GM19023 (cell line): Measurements from ENCODE around the gene CETN3.
A peak's percentile ranks its signal among the peaks of the same experiment; 100 is the strongest.

Experiments
- ATAC-seq: cut with Tn5 transposase; IDR thresholded peaks from one replicate; pipeline ENCODE4 v1.9.1; 2021; ENCODE audit warnings: mild to moderate bottlenecking, moderate library complexity; ENCODE audit not compliant: unreplicated experiment

Gene CETN3

DNA sequence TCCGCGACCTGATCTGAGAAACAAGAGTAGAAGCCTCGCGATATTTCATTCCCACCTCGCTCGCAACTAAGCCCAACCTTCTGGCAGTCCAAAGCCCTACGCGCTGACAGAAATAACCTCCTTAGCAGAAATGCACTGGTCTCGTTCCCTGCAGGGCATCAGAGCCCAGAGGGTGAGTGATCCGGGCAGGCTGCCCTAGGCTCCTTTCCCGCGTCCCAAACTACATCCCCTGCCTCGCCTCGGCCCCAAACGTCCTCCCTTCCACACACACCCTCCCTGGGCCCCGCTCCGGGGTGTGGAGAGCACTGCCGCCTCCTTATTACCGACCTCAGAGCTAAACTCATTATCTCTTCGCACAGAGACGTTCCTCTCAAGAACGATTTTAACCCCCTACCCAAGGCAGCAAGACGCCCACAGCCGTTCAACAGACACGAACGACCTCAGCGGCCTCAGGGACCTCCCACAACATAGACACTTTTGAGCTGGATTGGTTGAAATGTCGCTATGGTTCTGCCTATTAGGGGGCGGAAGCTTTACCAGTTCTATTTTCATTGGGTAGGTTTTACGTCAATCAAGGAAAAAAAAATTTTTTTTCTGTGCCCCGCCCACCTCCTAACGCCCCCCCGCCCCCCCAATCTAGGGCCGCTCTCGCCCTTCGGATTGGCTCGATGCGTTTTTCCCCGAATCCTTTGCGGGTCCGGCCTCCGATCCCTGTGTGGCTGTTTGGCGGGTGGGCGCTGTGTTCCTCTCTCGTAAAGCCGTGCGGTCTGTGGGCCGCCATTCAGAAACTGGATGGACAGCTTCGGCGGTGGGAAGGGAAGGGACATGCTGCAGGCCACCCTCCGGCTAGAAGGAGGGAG is at the start of gene CETN3:
TSS of gene CETN3 (minus strand) at position 439 of the 860 bp plus-strand sequence. CDS start at position 344, 95 bp downstream.
- peak; percentile 95 for ATAC-seq

DNA sequence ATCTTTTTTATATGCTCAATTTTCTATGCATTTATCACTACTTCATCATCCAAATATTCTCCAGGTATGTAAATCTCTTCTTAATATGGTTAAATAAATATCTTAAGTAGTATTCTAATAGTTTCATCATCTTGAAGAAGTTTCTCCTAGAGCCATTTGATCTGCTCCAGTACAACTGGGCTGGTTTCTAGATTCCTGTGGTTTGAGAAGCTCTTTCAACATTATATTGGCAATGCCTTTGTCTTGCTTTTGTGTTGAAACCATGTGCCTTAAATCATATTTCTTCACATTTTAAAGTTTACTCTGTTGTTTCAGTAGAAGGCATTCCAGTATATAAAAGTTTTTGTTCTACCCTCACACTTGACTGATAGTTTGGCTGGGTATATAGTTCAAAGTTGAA is 37.4 kb upstream of the CETN3 start:
- ATAC-seq: no peak

DNA sequence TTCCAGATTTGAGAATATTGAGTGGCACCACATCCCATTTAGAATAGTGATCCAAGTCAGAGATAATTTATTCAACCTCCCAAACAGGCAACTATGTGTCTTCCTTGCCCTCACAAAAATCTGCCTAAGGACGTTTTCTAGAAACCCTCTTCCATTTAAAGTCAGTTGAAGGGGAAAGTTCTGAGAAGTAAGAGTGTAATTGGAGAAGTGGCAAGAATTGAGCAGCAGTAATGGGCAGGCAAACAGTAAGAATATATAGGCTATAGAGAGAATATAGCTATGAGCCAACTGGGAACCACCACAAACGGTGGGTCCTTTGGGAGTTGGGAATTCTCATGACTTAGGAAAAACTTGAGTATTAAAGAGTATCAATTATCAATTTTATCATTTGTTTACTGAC is 31.1 kb upstream of the CETN3 start:
- ATAC-seq: no peak

DNA sequence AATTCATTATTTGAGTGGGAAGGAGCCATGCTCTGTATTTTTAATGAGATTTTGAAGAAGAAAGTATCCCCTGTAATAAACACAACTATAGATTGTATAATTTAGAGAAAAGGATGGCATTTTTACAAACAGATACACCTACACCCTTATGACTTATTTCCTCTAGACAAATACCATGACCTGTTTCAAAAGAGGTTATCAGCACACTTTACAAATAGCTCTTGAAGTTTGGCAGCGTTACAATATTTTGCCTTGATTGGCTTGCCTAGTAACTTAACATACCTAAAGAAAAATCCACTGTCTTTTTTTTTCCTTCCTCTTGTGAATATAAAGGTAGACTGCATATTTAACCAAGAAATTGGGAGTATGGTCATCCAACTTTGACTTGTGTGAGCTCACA is 28.5 kb upstream of the CETN3 start:
- ATAC-seq: no peak

DNA sequence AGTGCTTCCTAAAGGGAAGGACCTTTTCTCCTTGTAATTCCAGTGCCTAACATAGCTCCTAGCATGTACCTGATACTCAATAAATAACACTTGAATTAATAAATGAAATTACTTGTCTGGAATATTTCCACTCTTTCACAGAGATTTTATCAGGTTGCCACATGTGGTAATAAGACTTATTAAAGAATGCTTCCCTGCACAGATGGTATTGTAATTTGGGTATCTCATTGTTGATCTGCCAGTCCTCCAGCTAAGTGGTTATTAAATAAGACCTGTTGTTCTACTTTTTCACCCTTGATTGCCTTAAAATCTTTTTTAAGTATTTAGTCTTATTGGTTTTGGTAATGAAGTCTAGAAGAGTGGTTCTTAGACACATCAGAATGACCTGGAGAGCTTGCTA is 28.1 kb upstream of the CETN3 start:
- ATAC-seq: no peak

DNA sequence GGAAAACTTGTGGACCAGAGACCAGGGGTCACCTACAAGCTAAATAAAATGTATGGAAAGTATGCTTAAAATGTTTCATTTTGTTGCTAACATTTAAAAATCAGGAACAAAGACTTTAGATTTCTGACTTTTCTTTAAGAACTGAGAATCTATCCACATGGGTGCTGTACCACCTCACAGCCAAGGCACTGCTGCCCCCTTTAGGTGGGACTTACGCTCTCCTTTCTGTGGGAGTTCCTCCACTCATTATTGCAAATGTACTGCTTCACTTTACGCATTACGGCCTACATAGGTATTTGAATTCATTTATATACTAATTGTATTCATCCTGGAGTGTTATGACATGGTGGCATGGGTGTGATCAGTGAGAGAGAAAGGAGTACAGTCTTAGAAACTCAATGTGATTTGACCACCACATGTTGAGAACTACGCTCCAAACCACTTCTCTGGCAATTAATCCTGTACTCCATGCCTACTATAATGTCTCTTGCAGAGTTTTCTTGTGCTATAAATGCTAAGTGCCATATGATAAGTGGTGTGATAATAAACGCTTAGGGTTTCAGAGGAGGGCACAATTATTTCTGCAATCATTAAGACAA is 24.7 kb upstream of the CETN3 start:
- ATAC-seq: peak; percentile 52

DNA sequence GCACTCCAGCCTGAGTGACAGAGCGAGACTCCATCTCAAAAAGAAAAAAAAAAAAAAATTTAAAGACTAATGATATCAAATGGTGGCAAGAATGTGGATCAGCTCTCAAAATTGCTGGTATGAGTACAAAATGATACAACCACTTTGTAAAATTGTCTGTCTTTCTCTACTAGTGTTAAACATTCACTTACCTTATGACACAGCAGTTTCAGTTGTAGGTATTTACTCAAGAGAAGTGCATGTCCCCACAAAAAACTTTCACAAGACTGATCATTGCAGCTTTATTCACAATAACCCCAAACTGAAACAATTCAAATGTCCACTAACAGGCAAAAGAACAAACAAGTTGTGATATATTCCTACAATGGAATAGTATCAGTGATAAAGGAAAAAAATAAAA is 14.7 kb upstream of the CETN3 start:
- no peak for ATAC-seq

DNA sequence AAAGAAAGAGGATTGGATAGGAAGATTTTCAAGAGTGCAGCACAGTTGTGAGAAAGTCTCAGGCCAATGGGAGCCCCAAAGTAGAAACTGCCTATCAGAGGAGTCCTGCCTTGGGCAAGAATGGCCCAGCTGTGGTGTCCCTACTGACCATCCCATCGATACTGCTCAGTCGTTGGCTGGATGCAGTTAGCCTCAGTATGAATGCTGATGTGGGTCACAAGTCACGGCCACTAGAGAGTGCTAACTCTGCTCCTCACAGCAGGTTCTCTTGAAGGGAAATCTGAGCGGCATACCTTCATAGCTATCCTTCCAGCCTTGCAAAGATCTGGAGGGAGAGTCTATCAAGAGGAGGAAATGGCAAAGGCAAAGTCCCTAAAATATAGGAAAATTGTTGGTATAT is 11.6 kb upstream of the CETN3 start:
- no peak for ATAC-seq

DNA sequence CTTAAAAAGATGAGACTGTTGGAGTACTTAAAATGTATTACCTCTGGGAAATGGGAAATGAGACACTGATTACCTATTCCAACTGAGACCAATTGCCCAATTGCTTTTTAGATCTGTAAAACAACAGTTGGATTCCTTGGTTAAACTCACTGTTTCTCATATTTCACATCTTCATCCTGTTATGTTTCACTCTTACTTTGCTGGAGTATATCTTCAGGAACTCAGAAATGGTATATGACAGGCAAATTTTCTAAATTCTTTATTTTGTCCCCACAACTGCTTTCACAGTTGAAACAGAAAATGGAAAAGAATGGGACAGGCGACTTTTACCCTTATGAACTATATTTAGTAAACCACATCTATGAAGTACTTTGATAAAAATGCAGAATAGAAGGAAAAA is 8.7 kb upstream of the CETN3 start:
- ATAC-seq: no peak

DNA sequence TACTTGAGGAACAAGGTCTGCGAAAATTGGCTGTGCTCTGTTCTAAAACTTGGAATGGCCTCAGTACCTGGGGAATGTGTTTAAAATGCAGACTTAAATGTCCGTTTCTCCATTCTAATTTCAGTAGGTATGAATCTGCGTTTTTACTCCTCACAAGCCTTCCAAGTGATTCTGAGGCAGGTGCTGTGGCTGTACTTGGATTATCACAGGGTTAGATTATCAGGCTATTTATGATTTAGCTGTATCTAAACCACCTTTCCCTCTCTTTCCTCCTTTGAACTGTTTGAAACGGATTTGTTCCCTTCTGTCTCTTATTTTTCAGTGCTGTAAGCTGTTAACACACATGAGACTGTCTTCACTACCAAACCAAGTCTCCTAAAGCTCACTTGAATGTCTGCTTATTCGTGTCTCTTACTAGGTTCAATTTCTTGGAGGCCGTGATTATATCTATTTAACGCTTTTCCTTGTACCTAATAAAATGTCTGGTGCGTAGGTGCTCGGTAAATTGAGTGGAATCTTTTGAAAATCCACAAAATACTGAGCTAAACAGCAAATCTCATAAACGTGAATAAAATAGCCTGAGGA is 714 bp upstream of the CETN3 start:
- no peak for ATAC-seq

DNA sequence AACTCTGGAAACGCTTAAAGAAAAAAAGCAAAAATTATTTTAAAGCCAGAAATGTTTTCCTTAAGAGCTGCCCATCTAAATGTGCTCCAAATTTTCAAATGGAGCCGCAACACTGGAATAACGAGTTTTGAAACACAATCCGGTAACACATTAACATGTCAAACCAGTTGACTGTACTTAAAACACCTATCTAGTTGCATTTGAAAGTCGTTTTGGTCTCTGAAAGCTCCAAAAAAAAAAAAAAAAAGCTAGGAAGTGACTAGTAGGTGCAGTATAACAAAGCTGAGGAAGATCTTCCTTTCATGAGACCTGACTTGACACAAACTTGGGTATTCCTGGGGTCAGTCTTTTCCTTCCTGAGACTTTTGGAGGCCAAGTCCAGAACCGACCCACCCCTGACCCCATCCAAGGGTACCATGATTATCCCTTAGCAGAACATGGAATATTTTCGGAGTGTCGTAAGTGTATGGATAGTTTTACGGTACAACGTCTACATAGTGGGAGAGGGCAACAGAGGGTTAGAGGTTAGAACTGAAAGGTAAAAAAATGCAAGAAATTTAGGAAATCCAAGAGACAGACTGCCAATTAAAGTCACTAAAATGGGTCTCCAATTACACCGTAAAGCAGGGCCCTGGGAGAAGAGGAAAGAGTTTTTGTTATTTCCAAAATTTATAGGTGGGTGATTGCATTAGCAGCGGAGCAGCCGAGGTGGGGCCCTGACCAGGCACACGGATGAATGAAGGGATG is 812 bp downstream of the CETN3 start:
- peak; percentile 3 for ATAC-seq

DNA sequence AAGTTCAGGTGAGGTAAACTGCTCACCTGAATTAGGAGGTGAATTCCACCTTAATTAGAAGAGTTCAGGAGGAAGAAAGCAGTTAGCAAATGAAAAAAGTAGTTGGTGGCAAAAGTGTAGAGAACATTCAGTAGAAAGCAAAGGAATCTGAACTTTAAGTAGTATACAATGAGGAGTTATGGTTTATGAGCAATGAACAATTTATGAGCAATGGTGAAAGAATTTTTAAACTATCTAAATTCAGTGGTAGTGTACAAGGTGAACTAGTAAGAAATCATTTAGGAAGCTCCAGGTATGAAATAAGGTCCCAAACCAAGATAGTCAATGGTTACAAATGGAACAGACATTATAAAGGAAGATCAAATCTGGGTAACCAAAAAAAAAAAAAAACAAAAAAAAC is 3.1 kb downstream of the CETN3 start:
- ATAC-seq: no peak

DNA sequence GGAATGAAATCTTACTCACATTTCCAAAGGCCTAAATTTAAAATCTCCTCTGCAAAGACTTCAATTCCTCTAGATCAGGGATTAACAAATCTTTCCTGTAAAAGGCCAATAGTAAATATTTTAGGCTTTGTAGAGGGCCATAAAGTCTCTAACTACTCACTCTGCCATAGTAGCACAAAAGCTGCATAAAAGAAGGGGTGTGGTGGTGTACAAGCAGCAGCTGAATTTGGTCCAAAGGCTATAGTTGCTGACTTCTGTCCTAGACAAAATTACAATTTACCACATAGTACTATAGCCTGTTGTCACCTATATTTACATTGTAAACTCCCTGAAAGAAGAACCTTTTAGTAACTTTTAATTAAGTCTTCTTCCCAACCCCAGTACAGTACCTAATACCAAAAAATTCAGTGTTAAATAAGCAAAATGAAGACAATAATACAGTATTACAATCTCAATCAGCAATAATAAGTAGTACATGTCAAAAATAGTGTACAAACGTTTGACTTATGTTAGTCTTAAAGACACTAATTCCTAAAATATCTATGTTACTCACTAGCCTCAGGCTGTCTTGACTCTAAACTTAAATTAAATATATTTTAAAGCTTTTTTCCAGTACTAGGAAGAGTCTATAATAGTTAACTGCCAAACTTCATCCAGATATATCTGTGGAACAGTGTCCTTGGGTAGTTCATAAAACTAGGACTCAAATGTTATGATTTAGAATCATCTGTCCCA is 6.9 kb downstream of the CETN3 start:
- ATAC-seq: no peak

DNA sequence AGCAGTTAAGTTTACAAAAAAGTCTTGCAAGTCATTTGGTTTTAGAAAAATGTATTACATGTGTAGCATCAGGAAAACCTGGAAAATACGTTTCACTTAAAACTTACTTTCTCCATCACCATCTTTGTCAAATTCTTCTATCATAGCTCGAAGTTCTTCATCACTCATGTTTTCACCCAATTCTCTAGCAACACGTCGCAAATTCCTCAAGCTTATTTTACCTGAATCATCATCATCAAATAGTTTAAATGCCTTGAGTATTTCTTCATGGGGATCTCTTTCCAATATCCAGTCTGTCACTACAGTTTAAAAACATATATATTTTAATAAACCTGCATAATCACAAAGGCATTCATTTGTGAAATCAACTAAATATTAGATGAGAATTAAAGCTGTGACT is 10.3 kb downstream of the CETN3 start:
- ATAC-seq: no peak

DNA sequence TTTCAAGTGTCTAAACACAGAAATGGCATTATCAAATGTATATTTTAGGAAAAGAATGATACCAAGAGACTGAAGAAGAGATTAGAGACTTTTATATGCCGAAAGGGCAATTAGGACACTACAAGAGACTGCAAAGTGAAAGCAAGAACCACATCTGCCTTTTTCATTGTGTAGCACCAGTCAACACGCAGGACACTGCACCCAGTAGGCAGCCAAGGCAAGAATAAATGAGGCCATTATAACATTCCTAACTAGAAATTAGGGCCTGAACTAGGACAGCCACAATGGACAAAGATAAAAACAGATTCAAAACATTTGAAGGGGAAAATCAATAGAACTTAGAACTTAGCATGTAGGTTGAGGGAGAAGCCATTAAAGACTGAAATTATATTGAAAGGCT is 10.8 kb downstream of the CETN3 start:
- ATAC-seq: no peak

DNA sequence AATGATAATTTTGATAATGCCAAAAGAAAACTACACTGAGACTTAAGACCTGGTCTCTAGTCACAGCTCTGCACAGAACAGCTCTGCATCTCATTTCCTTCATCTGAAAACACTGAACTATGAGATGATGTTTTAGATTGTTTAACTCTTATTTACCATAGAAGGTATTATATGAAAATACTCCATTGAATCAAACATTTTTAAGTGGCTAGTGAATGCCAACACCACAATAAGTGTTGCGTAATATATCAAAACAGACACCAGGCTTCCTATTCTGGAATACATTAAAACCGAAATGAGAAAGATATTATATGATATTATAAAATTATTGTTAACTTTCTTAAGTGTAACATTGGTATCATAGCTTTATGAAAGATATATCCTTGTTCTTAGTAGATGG is 14.6 kb downstream of the CETN3 start:
- ATAC-seq: no peak

DNA sequence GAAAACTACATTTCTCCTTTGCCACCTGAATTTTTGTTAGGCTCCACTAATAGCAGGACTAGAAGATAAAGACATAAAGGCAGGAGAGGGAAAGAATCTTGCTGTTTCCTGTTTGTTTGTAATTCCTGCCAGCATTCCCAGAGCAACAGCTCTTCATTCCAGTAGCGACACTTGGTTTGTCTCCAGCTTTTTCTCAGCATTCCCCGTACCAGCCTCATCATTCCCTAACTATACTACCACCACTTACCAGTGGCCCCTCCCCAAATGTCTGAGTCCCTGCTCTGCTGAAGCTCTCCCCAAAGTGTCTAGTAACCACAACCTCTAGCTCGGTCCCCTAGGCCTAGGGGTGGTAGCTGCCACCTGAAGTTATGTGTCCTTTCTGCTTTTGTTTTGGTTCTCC is 18.6 kb downstream of the CETN3 start:
- no peak for ATAC-seq

DNA sequence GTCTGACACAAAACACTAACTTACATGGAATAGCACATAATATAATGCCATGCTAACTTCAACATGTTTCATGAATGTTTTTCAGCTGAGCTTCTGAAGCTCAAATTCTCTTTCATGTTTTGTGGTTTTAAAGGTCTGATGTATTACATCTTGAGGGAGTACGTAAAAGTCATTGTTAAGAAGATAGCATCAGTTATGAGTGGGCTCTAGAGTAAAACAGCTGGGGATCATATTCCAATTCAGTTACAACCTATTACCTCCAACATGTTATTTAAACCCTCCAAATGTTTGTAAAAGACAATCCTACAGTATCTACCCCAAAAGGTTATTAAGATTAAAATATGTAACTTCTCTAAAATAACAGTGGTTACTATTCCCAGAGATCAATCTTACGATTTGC is 19.2 kb downstream of the CETN3 start:
- no peak for ATAC-seq

DNA sequence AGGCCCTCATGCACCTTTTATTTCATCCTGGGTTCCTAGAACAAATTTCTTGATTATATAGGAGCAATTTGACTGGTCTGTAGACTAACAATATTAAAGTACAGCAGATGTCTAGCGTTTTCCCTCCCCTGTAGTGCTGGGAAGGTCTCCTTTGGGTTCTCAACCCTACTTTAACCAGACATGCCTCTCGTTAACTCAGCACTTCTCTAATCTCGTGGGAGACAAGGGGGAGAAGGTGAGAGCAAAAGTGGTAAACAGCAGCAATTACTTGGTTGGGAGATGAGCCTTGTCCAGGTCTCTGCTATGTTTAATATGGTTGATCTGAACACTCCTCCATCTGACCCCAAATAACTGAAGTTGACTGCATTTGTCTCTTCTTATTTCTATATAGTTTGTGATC is 22.0 kb downstream of the CETN3 start:
- no peak for ATAC-seq

DNA sequence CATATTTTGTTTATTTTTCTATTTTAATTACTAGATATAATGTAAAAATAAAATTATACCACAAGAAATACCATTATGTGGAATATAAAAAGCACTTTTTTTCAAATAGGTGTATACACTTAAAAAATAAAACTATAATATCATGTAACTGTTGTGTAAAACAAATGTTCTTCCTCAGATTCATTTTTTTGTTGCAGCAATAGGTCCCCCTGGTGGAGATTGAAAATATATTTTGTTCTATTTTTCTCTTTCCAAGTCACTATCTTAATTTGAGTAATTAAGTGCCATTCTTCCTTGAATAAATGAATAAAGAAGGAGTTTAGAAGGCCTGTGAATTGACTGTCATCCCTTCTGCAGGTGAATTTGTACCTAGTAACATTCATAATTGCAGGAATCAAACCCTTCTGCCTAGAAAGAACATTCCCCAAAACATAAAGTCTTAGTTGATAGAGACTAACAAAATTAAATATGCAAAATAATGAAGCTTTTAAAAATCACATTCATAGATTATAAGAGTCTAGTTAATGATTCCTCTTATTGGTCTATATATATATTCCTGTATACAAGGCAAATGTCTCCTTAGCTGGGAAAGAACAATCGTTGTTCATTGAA is 23.4 kb downstream of the CETN3 start:
- no peak for ATAC-seq
